CD14-positive monocyte (primary cell): ENCODE results near the gene SIMC1. TPM values are rescaled to one million over a fixed set of nuclear protein-coding genes. Genes with fewer than 3 reads are reported as not detected.
"Not testable (repeated sequence)": the region's sequence is repeated elsewhere in the genome, so short reads cannot be mapped to it uniquely, and the experiment has no call there.

Source experiments
- DNase-seq, 3 donors: peaks; one replicate each; pipeline ENCODE4 v3.0.0-alpha.2; 2011 to 2022
- H2AFZ ChIP-seq: 2 replicates; pipeline ENCODE4 v1.6.0; 2012; ENCODE audit warnings: mild to moderate bottlenecking, low read depth, low read length, inconsistent platforms; ENCODE audit not compliant: insufficient read depth, poor library complexity, severe bottlenecking
- H3K27ac ChIP-seq, 2 donors: 1 replicate in 1 of 2; 2 replicates in 1 of 2; pipeline ENCODE4 v1.5.1; 2012 to 2013; ENCODE audit warnings: low read length in 2 of 2, control low read depth in 1 of 2, inconsistent platforms in 1 of 2, low read depth in 1 of 2, mild to moderate bottlenecking in 1 of 2
- H3K27me3 ChIP-seq, 2 donors: one replicate each; pipeline versions ENCODE4 v1.6.0 to v1.6.1; 2011 to 2013; ENCODE audit warnings: low read length in 2 of 2; ENCODE audit not compliant: control insufficient read depth in 2 of 2, insufficient read depth in 2 of 2
- H3K36me3 ChIP-seq, 2 donors: replicated peaks in 1 of 2; 1 replicate in 1 of 2; 2 replicates in 1 of 2; pipeline versions ENCODE4 v1.5.1 to v1.6.1; 2012 to 2013; ENCODE audit warnings: low read length in 2 of 2, control low read depth in 1 of 2, inconsistent platforms in 1 of 2, mild to moderate bottlenecking in 1 of 2; ENCODE audit not compliant: insufficient read depth in 2 of 2, control insufficient read depth in 1 of 2
- H3K4me1 ChIP-seq, 2 donors: 1 replicate in 1 of 2; 2 replicates in 1 of 2; pipeline versions ENCODE4 v1.5.1 to v1.6.1; 2012 to 2013; ENCODE audit warnings: low read length in 2 of 2, control low read depth in 1 of 2, inconsistent platforms in 1 of 2, mild to moderate bottlenecking in 1 of 2, moderate library complexity in 1 of 2; ENCODE audit not compliant: insufficient read depth in 2 of 2, control insufficient read depth in 1 of 2
- H3K4me2 ChIP-seq: replicated peaks from 2 replicates; pipeline ENCODE3; 2012; ENCODE audit warnings: low read length, moderate library complexity, mild to moderate bottlenecking; ENCODE audit not compliant: poor library complexity, severe bottlenecking; ENCODE audit errors: extremely low read depth
- H3K4me3 ChIP-seq, 3 experiments: fragments of 200-600 bp in 1 of 3; sonication (generic) in 1 of 3; replicated peaks in 1 of 3; 1 replicate in 2 of 3; 2 replicates in 1 of 3; pipeline ENCODE4 v1.5.1; 2011 to 2013; ENCODE audit warnings: low read length in 3 of 3, mild to moderate bottlenecking in 3 of 3, control low read depth in 2 of 3, low read depth in 2 of 3, inconsistent platforms in 1 of 3, moderate library complexity in 1 of 3
- H3K79me2 ChIP-seq: 2 replicates; pipeline ENCODE4 v1.6.0; 2012; ENCODE audit warnings: mild to moderate bottlenecking, control low read depth, inconsistent platforms, low read length, moderate library complexity; ENCODE audit not compliant: insufficient read depth
- H3K9ac ChIP-seq: 2 replicates; pipeline ENCODE4 v1.6.0; 2017; ENCODE audit warnings: low read length, mild to moderate bottlenecking; ENCODE audit not compliant: insufficient read depth, poor library complexity, severe bottlenecking
- H3K9me3 ChIP-seq, 2 donors: replicated peaks in 1 of 2; 1 replicate in 1 of 2; 2 replicates in 1 of 2; pipeline versions ENCODE4 v1.5.1 to v1.6.1; 2012 to 2013; ENCODE audit warnings: low read length in 2 of 2, control low read depth in 1 of 2; ENCODE audit not compliant: control insufficient read depth in 1 of 2, insufficient read depth in 1 of 2
- H4K20me1 ChIP-seq: 2 replicates; pipeline ENCODE4 v1.6.0; 2012; ENCODE audit warnings: mild to moderate bottlenecking, low read length, control low read depth, moderate library complexity; ENCODE audit not compliant: insufficient read depth
- H3K27ac Mint-ChIP-seq, 7 donors: one replicate each; pipeline ENCODE4 v1.8.0; 2020; ENCODE audit warnings: mild to moderate bottlenecking in 7 of 7, mixed read lengths in 7 of 7, moderate library complexity in 6 of 7, inconsistent platforms in 2 of 7
- H3K27me3 Mint-ChIP-seq, 3 donors: one replicate each; pipeline ENCODE4 v1.8.0; 2021 to 2022; ENCODE audit warnings: low read depth in 3 of 3, mild to moderate bottlenecking in 3 of 3, mixed read lengths in 3 of 3, moderate library complexity in 3 of 3, inconsistent platforms in 1 of 3
- H3K36me3 Mint-ChIP-seq, 2 donors: one replicate each; pipeline ENCODE4 v1.8.0; 2020; ENCODE audit warnings: mixed read lengths in 2 of 2, inconsistent platforms in 1 of 2, mild to moderate bottlenecking in 1 of 2
- H3K4me1 Mint-ChIP-seq: one replicate; pipeline ENCODE4 v1.8.0; 2020; ENCODE audit warnings: mild to moderate bottlenecking, mixed read lengths
- H3K4me3 Mint-ChIP-seq, 2 donors: one replicate each; pipeline ENCODE4 v1.8.0; 2020; ENCODE audit warnings: mild to moderate bottlenecking in 2 of 2, mixed read lengths in 2 of 2, moderate library complexity in 1 of 2
- H3K9me3 Mint-ChIP-seq, 7 donors: one replicate each; pipeline ENCODE4 v1.8.0; 2020 to 2022; ENCODE audit warnings: mixed read lengths in 7 of 7, mild to moderate bottlenecking in 6 of 7, moderate library complexity in 6 of 7, inconsistent platforms in 2 of 7
- WGBS: methylation state at CpG from one replicate; pipeline ENCODE4 v1.1.5; 2013; ENCODE audit warnings: missing lambda C conversion rate; ENCODE audit not compliant: insufficient coverage; 5-methylcytosine and 5-hydroxymethylcytosine counted together
- intact Hi-C, 2 donors: fragments of 100-400 bp; cut with micrococcal nuclease; formaldehyde crosslinking; loops; one replicate each; pipeline versions ENCODE4 v1.15.0 to v1.15.1; 2023
- polyA plus RNA-seq, 3 donors: library from polyadenylated mRNA; depleted of rRNA in 1 of 3; unstranded in 2 of 3; stranded (reverse) in 1 of 3; fragments of 300-500 nt in 2 of 3; fragments of >200 nt in 1 of 3; fragmentation: Illumina TruSeq in 2 of 3; gene quantifications; 1 replicate in 2 of 3; 2 replicates in 1 of 3; pipeline ENCODE4 v1.2.3, GENCODE V29; 2012 to 2021

SIMC1 gene
- polyA plus RNA-seq, 3 donors, result 2.3 to 8.4 (median 3.7) TPM

GRCh38 chr5:176245074-176245473, 6.8 kb downstream of the SIMC1 start:
- H3K36me3 ChIP-seq, H3K4me2 ChIP-seq, H3K27me3 ChIP-seq, DNase-seq, H2AFZ ChIP-seq, H3K9ac ChIP-seq, H3K9me3 Mint-ChIP-seq, H3K4me3 ChIP-seq, H4K20me1 ChIP-seq, H3K27ac Mint-ChIP-seq, H3K9me3 ChIP-seq, H3K36me3 Mint-ChIP-seq, H3K4me1 ChIP-seq, H3K27ac ChIP-seq, H3K27me3 Mint-ChIP-seq, H3K4me3 Mint-ChIP-seq, intact Hi-C loops: not testable (repeated sequence)
- H3K4me1 Mint-ChIP-seq, result peaks cover 28% of the 10 kb centered on the region
- no CpG with 5 or more reads among the region's 6 CpGs for WGBS
- H3K79me2 ChIP-seq, result peaks cover 15% of the 10 kb centered on the region

GRCh38 chr5:176245489-176245888, 7.3 kb downstream of the SIMC1 start:
- H3K27ac Mint-ChIP-seq, result not testable (repeated sequence)

GRCh38 chr5:176250691-176251090, 12.5 kb downstream of the SIMC1 start:
- H3K4me3 ChIP-seq, H3K27me3 Mint-ChIP-seq, DNase-seq, H3K27ac Mint-ChIP-seq, H2AFZ ChIP-seq, H4K20me1 ChIP-seq, H3K9ac ChIP-seq, intact Hi-C loops, H3K9me3 Mint-ChIP-seq, H3K4me1 ChIP-seq, H3K9me3 ChIP-seq, H3K27ac ChIP-seq, H3K36me3 Mint-ChIP-seq, H3K4me3 Mint-ChIP-seq, H3K27me3 ChIP-seq, H3K36me3 ChIP-seq, H3K4me2 ChIP-seq: not testable (repeated sequence)
- WGBS, result no CpG with 5 or more reads among the region's 2 CpGs
- H3K79me2 ChIP-seq, result peaks cover 17% of the 10 kb centered on the region
- H3K4me1 Mint-ChIP-seq, result peaks cover 45% of the 10 kb centered on the region

More at GRCh38 chr5:176245489-176245888, 7.3 kb downstream of the SIMC1 start:
- peaks cover 32% of the 10 kb centered on the region for H3K4me1 Mint-ChIP-seq
- H3K9me3 Mint-ChIP-seq, H3K4me3 Mint-ChIP-seq, H3K27me3 ChIP-seq, intact Hi-C loops, H3K9ac ChIP-seq, H3K36me3 Mint-ChIP-seq, H3K4me3 ChIP-seq, H3K36me3 ChIP-seq, H2AFZ ChIP-seq, H3K4me2 ChIP-seq, H3K4me1 ChIP-seq, H4K20me1 ChIP-seq, H3K27ac ChIP-seq, H3K27me3 Mint-ChIP-seq, H3K9me3 ChIP-seq, DNase-seq: not testable (repeated sequence)
- H3K79me2 ChIP-seq, result peaks cover 15% of the 10 kb centered on the region
- no CpG with 5 or more reads among the region's 5 CpGs for WGBS

- H3K27ac Mint-ChIP-seq, H3K4me1 ChIP-seq, H2AFZ ChIP-seq, H3K27me3 Mint-ChIP-seq, H3K4me3 ChIP-seq, H3K9ac ChIP-seq, H3K36me3 ChIP-seq, H3K9me3 ChIP-seq, H3K4me3 Mint-ChIP-seq, H3K36me3 Mint-ChIP-seq, H3K27ac ChIP-seq, H3K9me3 Mint-ChIP-seq, H3K27me3 ChIP-seq, H4K20me1 ChIP-seq, intact Hi-C loops, H3K4me2 ChIP-seq, DNase-seq: not testable (repeated sequence)
- H3K79me2 ChIP-seq, result peaks cover 25% of the 10 kb centered on the region
- peaks cover 45% of the 10 kb centered on the region for H3K4me1 Mint-ChIP-seq
- WGBS, result 100% methylated on average over 3 of the region's 36 CpGs
Observed at GRCh38 chr5:176252171-176252570, 13.9 kb downstream of the SIMC1 start.
